Measurements from ENCODE around the gene SPSB2.

Gene SPSB2

GRCh38 chr12:6914947-6915788 lies 42.1 kb upstream of the SPSB2 start (continued):
- TF ChIP-seq ZBTB11 (tag by site-specific recombination; conservative IDR thresholded peaks at IDR 0.05; ENCODE audit: low read depth), result no peak; the same call in 1 of the 2 replicates
- no peak for TF ChIP-seq ZNF239 (tag by site-specific recombination; IDR thresholded peaks at IDR 0.05)
- 0 out of 2 replicates have a peak, but pooled peaks have one; percentile 7 for TF ChIP-seq ZNF266 (tag by site-specific recombination; IDR thresholded peaks at IDR 0.05; ENCODE audit: low read depth)
- TF ChIP-seq PATZ1 (tag by site-specific recombination; IDR thresholded peaks at IDR 0.05), result peak; percentile 58
- no peak for TF ChIP-seq ZNF133 (tag by site-specific recombination; IDR thresholded peaks at IDR 0.05)
- TF ChIP-seq ZNF701 (tag by site-specific recombination; IDR thresholded peaks at IDR 0.05), result no peak
- no peak for TF ChIP-seq REST (tag by site-specific recombination; IDR thresholded peaks at IDR 0.05)
- peak; percentile 61 for TF ChIP-seq ZNF398 (tag by site-specific recombination; IDR thresholded peaks at IDR 0.05)
- TF ChIP-seq ZFHX2 (tag by site-specific recombination; conservative IDR thresholded peaks at IDR 0.05), result peak; percentile 43
- no peak for TF ChIP-seq ZNF391 (tag by site-specific recombination; IDR thresholded peaks at IDR 0.05; ENCODE audit: borderline replicate concordance, low read depth)
- no peak for TF ChIP-seq ZNF404 (tag by site-specific recombination; IDR thresholded peaks at IDR 0.05)
- TF ChIP-seq ZNF354C (tag by site-specific recombination; IDR thresholded peaks at IDR 0.05; ENCODE audit: borderline replicate concordance, low read depth), result no peak
- no peak for TF ChIP-seq ZNF660 (tag by site-specific recombination; IDR thresholded peaks at IDR 0.05)
- TF ChIP-seq ZNF555 (tag by site-specific recombination; conservative IDR thresholded peaks at IDR 0.05), result no peak
- TF ChIP-seq ZNF366 (tag by site-specific recombination; conservative IDR thresholded peaks at IDR 0.05), result peak; percentile 60; the same call in 1 of the 2 replicates
- TF ChIP-seq ZNF843 (tag by site-specific recombination; IDR thresholded peaks at IDR 0.05), result no peak
- TF ChIP-seq ZNF585B (tag by site-specific recombination; IDR thresholded peaks at IDR 0.05), result no peak
- TF ChIP-seq ZNF140 (tag by site-specific recombination; IDR thresholded peaks at IDR 0.05), result no peak
- no peak for TF ChIP-seq ATF2 (tag by site-specific recombination; IDR thresholded peaks at IDR 0.05; ENCODE audit: low read depth)
- TF ChIP-seq AEBP2 (tag by site-specific recombination; IDR thresholded peaks at IDR 0.05; ENCODE audit: borderline replicate concordance), result no peak
- TF ChIP-seq ZBTB20 (tag by site-specific recombination; IDR thresholded peaks at IDR 0.05), result peak; percentile 63; the same call in 1 of the 2 replicates
- no peak for TF ChIP-seq ZNF184 (tag by site-specific recombination; IDR thresholded peaks at IDR 0.05)
- TF ChIP-seq ZNF830 (tag by site-specific recombination; IDR thresholded peaks at IDR 0.05; ENCODE audit: low read depth), result no peak
- TF ChIP-seq ZNF707 (tag by site-specific recombination; IDR thresholded peaks at IDR 0.05), result no peak
- no peak for TF ChIP-seq ZNF37A (tag by site-specific recombination; IDR thresholded peaks at IDR 0.05)
